Epithelial cell of proximal tubule (primary cell): Measurements from ENCODE around the gene TSC22D1. TPM values are rescaled to one million over a fixed set of nuclear protein-coding genes. Genes with fewer than 3 reads are reported as not detected.
"Not testable (repeated sequence)": the region's sequence is repeated elsewhere in the genome, so short reads cannot be mapped to it uniquely, and the experiment has no call there.

ENCODE experiments used
- DNase-seq: peaks from one replicate; pipeline ENCODE4 v3.0.0-alpha.2; 2011; ENCODE audit warnings: low read depth
- H3K4me3 ChIP-seq: 2 replicates; pipeline ENCODE4 v1.5.1; 2011; ENCODE audit warnings: low read depth, mild to moderate bottlenecking, low read length
- total RNA-seq: library from RNA; depleted of rRNA; stranded (reverse); fragments of >200 nt; gene quantifications from 2 replicates; pipeline ENCODE4 v1.2.3, GENCODE V29; 2015
- TF ChIP-seq, protein P1 (sequence below): conservative IDR thresholded peaks from 2 replicates; pipeline ENCODE4 v1.5.1; 2012; ENCODE audit warnings: low read depth, mild to moderate bottlenecking, low read length

TSC22D1 gene
- total RNA-seq, 1 donor from 2014 or later, result 38.3 TPM

DNA sequence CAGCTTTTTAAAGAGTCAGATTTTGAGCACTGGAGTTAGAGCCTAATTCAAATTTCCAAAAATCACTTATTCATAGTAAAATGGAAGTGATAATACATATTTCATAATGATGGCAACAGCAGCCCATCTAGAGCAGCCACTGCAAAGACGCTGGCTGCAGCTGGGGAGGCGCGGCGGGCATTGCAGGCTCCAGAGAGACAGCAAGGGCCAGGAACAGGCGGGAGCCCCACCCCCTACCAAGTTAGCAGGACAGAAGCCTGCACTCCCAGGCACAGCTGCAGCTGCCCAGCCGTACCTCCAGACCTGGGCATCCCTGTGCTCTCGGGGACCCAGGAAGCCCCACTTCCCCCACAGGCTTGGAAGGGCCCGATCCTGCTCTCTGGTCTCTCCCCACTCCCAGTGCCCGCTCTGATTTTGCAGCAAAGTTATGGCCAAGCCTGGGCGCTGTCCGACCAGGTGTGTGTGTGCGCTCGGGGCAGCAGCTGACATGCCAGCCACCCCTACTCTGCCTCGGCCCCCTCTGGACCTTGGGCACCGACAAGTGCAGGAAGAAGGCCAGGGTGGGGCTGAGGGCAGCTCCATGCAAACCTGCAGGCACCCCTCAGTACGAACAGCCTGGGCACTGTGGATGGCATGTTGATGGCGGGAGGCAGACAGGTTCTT is 117.7 kb downstream of the TSC22D1 start:
- TF ChIP-seq, protein P1, sequence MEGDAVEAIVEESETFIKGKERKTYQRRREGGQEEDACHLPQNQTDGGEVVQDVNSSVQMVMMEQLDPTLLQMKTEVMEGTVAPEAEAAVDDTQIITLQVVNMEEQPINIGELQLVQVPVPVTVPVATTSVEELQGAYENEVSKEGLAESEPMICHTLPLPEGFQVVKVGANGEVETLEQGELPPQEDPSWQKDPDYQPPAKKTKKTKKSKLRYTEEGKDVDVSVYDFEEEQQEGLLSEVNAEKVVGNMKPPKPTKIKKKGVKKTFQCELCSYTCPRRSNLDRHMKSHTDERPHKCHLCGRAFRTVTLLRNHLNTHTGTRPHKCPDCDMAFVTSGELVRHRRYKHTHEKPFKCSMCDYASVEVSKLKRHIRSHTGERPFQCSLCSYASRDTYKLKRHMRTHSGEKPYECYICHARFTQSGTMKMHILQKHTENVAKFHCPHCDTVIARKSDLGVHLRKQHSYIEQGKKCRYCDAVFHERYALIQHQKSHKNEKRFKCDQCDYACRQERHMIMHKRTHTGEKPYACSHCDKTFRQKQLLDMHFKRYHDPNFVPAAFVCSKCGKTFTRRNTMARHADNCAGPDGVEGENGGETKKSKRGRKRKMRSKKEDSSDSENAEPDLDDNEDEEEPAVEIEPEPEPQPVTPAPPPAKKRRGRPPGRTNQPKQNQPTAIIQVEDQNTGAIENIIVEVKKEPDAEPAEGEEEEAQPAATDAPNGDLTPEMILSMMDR, result no peak
- no peak for DNase-seq
- H3K4me3 ChIP-seq, result no peak overlapping the region

DNA sequence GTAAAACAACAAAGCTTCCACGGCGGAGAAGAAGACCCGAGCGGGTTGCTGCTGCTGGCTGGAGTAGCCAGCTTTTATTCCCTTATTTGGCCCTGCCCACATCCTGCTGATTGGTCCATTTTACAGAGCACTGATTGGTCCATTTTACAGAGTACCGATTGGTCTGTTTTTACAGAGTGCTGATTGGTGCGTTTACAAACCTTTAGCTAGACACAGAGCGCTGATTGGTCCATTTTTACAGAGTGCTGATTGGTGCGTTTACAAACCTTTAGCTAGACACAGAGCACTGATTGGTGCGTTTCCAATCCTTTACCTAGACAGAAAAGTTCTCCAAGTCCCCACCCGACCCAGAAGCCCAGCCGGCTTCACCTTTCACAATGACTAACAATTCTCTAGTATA is 119.9 kb downstream of the TSC22D1 start:
- H3K4me3 ChIP-seq, DNase-seq: not testable (repeated sequence)

DNA sequence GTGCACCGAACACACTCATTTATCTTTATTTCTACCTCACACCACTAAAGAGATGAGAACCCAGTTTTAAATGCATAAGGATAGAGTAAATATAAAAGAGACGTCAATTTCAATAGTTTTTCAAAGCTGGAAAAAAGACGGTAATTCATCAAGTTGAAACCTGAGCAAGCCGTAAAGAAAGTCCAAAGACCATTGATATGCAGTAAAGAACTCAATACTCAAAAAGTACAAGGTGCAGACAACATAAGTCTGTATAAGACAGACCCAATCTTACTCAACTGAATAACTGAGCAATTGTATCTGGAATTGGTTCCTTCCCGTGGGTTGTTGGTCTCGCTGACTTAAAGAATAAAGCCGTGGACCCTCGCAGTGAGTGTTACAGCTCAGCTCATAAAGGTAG is 120.4 kb downstream of the TSC22D1 start:
- DNase-seq, result no peak
- H3K4me3 ChIP-seq, result no peak overlapping the region
- TF ChIP-seq, protein P1, result no peak

DNA sequence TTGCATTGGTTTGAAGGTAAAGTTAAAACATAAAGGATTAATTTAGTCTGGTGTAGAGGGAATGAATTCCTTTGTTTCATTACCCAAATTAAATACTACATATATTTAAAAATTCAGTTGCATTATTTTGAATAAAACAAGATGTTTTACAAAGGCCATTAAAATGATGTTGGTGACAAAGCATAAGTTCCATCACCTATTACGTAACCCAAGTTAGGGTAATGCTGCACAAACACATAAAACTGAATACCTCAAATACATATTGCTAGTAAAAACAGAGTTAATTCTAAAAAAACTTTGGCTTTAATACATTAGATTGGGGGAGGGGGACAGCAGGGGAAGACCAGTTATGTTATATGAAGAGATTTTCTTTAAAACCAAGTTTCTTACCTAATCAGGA is 122.2 kb downstream of the TSC22D1 start:
- DNase-seq, result no peak
- no peak overlapping the region for H3K4me3 ChIP-seq
- TF ChIP-seq, protein P1, result no peak

DNA sequence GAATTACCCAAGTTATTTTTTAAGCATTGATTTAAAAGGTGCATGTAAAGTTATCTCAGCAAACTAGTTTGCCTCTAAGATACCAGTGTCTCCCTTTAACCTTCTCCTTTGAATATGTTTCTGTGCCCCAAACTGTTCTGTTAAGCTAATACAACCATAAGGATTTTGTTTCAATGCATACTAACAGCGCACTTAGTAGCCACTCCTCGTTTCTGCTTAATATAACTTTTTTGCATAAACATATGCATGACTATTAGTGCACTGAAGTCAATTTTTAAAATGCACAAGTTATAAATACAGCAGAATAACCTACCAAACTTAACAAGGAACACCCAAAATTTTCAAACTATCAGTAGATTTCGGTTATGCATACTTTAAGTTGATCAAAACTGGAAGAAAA is 123.1 kb downstream of the TSC22D1 start:
- no peak for DNase-seq
- no peak overlapping the region for H3K4me3 ChIP-seq
- TF ChIP-seq, protein P1, result no peak

DNA sequence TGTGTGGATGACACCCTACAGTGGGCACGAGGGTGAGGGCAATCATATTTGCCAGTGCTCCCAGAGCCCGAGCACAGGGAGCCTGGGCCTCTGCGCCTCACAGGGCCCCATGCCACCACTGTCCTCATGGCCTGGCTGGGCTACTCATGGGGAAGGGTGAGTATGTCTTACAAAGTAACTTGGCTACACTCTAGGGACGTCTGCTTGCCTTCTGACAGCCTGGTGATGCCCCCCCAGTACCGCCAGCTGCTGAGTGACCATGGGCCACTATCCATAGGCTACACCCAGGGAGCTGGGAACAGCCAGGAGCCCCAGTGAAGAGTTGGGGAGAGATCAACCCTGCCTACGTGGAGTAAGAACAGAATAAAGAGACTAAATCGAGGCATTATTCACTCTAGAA is 123.7 kb downstream of the TSC22D1 start:
- no peak for DNase-seq
- TF ChIP-seq, protein P1, result no peak
- no peak overlapping the region for H3K4me3 ChIP-seq

DNA sequence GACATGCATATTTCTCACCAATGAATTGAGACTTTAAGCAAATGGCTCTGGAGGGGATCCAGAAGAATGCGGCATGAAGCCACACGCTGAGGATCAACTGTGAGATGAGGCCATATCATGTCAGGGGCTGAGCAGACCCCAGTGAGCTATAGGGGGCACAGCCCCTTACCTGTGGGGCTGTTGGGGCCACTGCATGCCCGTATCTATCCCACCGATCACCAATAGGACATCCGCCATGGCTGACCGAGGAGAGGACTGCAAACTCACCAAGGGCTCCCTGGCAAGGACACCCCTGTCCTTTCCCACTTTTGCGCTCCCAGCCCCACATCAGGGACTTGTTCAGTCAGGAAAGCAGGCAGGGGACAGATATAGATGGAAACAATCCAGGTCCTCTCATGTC is 124.5 kb downstream of the TSC22D1 start:
- no peak for DNase-seq
- no peak overlapping the region for H3K4me3 ChIP-seq
- TF ChIP-seq, protein P1, result no peak
